GM21576 (cell line): ENCODE measurements around the gene NMNAT2.

ENCODE experiments used
- ATAC-seq: cut with Tn5 transposase; IDR thresholded peaks from one replicate; pipeline ENCODE4 v1.9.1; 2021; ENCODE audit warnings: mild to moderate bottlenecking, moderate library complexity; ENCODE audit not compliant: unreplicated experiment

Gene NMNAT2

GRCh38 chr1:183368213-183369108 lies 49.7 kb downstream of the NMNAT2 start:
- ATAC-seq = no peak

DNA sequence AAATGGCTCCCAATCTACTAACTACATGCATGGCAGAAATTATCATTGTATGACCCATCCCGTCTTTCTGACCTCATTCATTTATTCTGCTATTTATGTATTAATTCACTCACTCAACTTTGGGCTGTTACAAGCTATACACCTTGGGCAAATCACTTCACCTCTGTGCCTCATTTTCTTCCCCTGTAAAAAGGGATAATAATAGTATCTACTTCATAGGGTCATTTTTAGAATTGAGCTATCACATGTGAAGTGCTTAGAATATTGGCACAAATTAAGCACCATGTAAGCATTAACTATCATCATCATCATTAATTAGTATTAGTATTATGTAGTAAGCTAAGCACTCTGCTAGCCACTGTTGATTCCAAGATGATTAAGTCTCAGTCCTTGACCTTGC lies 52.1 kb downstream of the NMNAT2 start:
- no peak for ATAC-seq

DNA sequence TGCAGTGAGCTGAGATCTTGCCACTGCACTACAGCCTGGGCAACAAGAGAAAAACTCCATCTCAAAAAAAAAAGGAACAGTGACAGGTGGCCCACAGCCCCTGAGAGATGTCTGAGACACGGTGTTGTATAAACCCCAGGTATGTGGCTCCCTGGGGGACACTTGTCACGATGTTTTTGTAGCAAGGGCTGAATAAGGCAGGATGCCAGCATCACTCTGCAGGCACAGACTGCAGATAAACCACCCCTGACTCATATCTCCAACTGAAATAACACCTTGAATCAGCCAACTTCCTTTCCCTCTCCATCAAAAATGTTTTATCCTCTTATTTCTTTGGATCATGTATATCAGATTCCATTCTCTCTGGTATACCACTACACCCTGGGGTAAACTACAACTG lies 52.5 kb downstream of the NMNAT2 start:
- no peak for ATAC-seq

DNA sequence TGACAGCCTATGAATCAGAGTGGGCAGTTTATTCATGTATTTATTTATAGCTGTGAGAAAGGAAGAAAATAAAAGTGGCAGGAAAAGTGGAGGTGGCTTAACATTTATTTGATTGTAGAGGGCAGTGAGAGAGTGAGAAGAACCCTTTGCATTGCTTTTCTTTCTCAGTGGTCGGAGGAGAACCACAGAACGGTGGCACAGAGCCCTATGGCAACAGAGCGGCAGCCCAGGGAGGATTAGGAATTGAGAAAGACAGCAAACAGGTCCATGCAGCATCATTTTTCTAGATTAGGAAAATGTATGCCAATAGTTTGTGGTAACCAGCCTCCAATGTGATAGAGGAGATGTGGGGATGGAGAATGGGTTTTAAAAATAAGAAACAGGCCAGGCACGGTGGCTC lies 53.1 kb downstream of the NMNAT2 start:
- no peak for ATAC-seq

- no peak for ATAC-seq
Observed at GRCh38 chr1:183363972-183364371, 54.2 kb downstream of the NMNAT2 start.

- ATAC-seq = no peak
Observed at GRCh38 chr1:183361081-183361480, 57.1 kb downstream of the NMNAT2 start.

DNA sequence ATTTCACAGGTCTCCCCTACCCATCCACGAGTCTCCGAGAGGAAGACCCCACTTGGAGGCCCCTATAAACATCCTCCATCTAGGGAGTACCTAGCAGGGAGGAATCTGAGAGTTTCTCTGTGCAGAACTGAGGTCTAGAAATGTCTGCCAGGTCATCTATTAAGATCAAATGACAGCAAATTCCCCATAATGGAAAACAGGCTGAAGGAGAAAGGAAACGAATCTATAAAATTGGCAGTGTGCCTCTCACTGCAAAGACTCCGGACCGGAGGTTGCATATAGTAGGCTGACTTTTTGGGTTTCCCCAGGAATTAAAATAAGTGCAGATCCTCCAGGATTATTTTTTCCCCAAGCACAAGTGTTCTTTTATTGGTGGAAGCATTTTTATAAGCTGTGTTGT lies 57.7 kb downstream of the NMNAT2 start:
- ATAC-seq = no peak

DNA sequence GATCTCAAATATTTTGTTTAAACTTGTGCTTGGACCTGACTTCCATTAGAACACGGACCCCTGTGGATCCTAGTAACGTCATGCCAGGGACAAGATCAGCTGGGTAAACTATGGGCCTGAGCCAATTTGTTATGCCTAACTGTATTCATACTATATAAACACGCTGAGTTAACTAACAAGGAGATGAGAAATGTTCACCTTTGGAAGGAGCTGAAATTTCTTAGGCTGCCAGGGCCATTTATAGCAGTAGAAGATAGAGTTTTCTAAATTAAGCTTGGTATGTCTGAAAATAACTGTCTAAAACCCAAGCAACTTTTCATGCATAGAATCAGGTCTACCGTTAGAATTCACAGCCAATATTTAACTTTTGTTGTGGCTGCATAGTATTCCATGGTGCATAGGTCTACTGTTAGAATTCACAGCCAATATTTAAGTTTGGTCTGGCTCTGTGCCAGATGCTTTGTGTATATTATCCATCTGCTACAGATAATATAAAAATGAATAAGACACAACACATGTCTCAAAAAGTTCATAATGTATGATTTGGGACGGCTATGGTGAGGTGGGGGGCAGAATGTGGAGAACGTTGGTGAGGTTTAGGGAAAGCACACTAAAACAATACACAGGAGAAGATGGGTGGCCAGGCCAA lies 61.5 kb downstream of the NMNAT2 start:
- ATAC-seq = no peak

DNA sequence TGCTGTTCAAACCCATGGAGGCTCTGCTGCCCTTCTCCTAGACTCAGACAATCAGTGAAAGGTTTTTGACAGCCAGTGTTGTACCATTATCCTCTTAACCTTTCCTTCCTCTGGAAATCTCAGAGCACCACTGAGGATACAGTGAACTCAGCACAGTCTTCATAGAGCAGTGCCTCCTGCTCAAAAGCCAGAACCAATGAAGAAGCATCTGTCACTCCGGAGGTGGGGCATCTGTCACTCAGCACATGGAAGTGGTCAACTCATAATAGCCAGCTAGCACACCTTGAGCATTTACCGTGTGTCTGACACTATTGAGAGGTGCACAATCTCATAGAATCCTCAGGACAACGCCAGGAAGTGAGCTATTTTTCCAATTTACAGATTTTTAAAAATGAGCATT lies 62.4 kb downstream of the NMNAT2 start:
- no peak for ATAC-seq

- no peak for ATAC-seq
Observed at GRCh38 chr1:183355181-183355580, 63.0 kb downstream of the NMNAT2 start.

GRCh38 chr1:183353597-183353996 lies 64.6 kb downstream of the NMNAT2 start:
- no peak for ATAC-seq

DNA sequence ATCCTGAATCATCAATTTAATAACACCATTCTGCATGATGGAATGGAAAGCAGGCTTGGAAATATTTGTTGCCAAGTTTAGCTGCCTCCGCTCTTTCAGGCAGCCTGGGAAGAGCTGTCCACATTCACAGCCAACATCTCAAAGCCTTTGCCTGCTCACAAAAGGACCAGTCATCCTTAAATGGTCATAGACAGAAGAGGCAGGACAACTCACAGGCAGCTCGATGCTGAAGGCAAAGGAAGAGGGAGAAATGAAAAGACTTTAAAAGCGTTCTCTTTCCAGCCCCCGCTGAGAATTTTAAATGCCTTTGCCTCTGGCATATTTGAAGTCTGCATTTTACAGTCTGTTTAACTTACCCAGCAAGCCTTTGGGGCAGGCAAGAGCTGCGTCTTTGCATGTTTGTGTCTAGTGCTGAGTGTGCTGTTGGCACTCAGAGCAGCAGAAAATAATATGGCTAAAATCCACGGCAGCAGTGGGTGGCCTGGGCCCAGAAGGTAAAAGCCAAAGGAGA lies 68.9 kb downstream of the NMNAT2 start:
- no peak for ATAC-seq

- no peak for ATAC-seq
Observed at GRCh38 chr1:183346276-183346732, 71.9 kb downstream of the NMNAT2 start.

DNA sequence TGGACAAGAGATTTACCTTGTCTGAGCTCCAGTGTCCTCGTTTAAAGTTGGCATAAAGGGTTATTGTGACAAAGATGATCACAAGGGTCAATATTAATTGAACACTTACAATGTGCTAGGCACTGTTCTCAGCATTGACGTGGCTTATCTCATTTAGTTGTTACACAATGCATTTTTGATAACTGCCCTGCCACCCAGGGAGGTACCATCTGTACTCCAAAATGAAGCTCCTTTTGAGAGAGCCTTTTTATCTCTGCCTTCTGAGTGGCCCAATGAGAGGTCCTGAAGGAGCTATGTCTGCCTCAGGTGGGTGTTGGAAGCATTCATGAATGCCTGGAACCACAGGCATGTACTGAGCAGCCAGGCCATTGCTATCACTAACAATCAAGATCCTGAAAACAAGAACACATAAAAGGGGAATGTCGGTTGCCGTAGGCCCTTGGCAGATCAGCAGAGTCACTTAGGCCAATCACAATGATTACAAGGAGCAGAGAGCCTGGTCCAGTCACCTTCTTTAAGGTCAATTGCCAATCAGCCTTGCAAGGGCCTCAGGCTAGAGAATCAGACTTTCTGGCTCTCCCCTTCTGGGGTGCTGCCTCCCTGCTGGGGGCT lies 78.5 kb downstream of the NMNAT2 start:
- ATAC-seq = no peak

GRCh38 chr1:183331091-183331742 lies 87.0 kb downstream of the NMNAT2 start:
- no peak for ATAC-seq

- no peak for ATAC-seq
Observed at GRCh38 chr1:183330335-183330734, 87.8 kb downstream of the NMNAT2 start.

GRCh38 chr1:183328371-183328770 lies 89.8 kb downstream of the NMNAT2 start:
- no peak for ATAC-seq

DNA sequence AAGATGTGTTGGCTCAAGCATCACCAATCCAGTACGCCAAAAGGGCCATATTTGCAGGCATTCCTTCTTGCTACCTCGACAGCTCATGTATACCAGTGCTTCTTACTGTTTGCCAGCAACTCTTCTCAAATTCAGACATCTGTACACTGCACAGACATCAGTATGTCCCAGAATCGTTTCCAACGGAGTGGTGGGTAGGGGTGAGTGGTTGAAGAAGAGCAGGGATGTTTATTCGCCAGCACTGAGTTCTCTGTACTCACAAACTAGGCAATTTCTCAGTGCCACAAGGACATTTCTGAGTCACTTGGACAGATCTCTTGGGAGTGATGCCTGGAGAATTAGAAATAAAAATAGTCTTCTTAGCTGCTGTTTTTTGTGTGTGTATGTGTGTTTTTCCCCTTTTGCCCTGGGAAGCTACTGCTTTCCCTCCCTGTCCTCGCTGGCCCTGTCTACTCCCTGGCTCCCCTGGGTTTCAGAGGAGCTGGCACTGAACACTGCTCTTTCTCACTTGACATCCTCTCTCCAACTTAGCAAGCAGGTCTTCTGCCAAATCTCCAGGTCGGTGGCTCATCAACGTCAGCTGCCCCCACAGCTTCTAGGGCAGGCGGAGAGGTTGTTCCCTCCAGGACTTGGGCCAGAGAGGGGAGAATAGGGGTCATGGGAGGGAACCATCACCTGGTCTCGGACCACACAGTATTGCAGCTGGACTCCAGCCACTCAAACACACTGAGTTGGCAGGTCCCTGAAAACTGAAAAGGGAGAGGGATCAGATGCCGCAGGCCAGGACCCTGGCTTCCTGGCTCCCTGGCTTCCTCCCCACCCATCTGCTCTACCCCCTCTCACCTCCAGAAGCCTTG lies 90.5 kb downstream of the NMNAT2 start:
- ATAC-seq = no peak

GRCh38 chr1:183323849-183324683 lies 94.1 kb downstream of the NMNAT2 start:
- no peak for ATAC-seq
